ENCODE data around the gene VMP1.
A peak's percentile ranks its signal among the peaks of the same experiment; 100 is the strongest.
"Not testable (repeated sequence)": the region's sequence is repeated elsewhere in the genome, so short reads cannot be mapped to it uniquely, and the experiment has no call there.

Gene VMP1

DNA sequence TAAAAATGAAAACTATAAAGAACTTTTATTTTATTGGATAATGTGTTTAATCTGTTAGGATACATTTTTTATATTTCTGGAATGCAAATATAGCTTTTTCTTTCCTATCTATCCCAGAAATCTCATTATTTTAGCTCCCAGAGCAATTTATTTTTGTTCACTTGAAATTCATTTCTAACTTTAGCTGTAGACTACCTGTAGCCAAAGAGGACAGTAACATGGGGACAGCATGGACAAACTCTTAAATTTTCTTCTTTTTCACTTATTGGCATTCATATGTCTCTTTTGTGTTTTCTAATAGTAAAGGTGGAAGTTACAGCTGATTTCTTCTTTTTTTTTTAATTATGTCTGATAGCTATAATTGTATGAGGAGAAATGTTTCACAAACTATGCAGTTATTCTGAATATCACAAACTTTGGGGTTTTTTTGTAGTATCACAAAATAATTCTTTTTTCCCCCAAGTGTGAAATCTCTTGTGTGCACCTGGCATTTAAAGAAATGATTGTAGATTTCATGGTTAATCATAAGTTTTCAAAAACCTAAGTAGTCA is 55.4 kb downstream of the VMP1 start:
- CTCF ChIA-PET, result interaction anchor here (1.8 to 2.0 kb wide), 2 partner anchors 24 to 96 kb away, joined by 5 to 6 read pairs; no protein-coding TSS in a partner anchor
- peaks cover 63% of the 10 kb centered on the region for H3K36me3 Mint-ChIP-seq
- no peaks in the 10 kb centered on the region for H3K27me3 Mint-ChIP-seq
- H3K4me3 Mint-ChIP-seq, result no peak overlapping the region
- peak overlapping the region; percentile 16 for H3K27ac Mint-ChIP-seq
- DNase-seq, result no peak
- H3K4me1 Mint-ChIP-seq, result peaks cover 48% of the 10 kb centered on the region
- H3K9me3 Mint-ChIP-seq, result peaks cover 6% of the 10 kb centered on the region

DNA sequence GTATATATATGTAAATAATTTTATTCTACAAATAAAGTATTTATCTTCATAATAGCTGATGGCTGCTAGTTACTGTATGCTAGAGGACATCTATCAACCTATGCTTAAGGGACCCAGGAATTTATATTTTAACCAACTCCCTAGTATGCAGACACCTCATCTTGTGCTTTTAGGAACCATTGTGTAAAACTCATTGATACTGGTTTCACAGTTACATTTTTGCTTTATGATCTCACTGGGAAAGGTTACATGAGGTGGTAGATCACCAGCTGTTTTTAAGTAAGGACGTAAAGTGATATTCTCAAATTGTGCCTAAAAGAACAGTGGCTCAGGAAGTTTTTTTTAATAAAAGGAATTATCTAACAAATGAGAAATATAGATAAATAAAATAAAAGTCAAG is 56.4 kb downstream of the VMP1 start:
- CTCF ChIA-PET, result interaction anchor here (1.1 to 1.8 kb wide), 3 partner anchors 9 to 65 kb away, joined by 3 to 5 read pairs (median 4); no protein-coding TSS in a partner anchor

DNA sequence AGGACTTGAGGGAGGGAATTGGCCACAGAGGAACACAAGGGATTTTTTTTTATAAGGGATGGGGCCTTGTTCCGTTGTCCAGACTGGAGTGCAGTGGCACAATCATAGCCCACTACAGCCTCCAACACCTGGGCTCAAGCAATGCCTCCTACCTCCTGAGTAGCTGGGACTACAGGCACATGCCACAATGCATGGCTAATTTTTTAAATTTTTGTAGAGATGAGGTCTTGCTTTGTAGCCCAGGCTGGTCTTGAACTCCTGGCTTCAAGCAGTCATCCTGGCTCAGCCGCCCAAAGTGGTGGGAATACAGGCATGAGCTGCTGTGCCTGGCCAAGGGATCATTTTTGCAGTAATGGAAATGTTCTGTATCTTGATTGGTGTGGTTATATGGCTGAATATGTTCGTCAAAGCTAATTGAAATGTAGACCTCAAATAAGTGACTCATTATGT is 56.9 kb downstream of the VMP1 start:
- Mint-ChIP-seq H3K36me3 (peaks cover 57% of the 10 kb centered on the region), H3K4me1 (peaks cover 44% of the 10 kb centered on the region), H3K27me3 (no peaks in the 10 kb centered on the region), H3K27ac (peak overlapping the region; percentile 55), H3K4me3 (no peak overlapping the region), H3K9me3 (peaks cover 4% of the 10 kb centered on the region)
- no peak for DNase-seq
- CTCF ChIA-PET, result interaction anchor here (0.7 to 1.8 kb wide), 5 partner anchors 10 to 79 kb away, joined by 3 to 5 read pairs (median 4); no protein-coding TSS in a partner anchor

More for the DNA sequence above, 56.4 kb downstream of the VMP1 start:
- H3K4me1 Mint-ChIP-seq, result peaks cover 44% of the 10 kb centered on the region
- H3K9me3 Mint-ChIP-seq, result peaks cover 6% of the 10 kb centered on the region
- no peaks in the 10 kb centered on the region for H3K27me3 Mint-ChIP-seq
- no peak for DNase-seq
- H3K27ac Mint-ChIP-seq, result peak overlapping the region; percentile 55
- H3K4me3 Mint-ChIP-seq, result no peak overlapping the region
- peaks cover 59% of the 10 kb centered on the region for H3K36me3 Mint-ChIP-seq

DNA sequence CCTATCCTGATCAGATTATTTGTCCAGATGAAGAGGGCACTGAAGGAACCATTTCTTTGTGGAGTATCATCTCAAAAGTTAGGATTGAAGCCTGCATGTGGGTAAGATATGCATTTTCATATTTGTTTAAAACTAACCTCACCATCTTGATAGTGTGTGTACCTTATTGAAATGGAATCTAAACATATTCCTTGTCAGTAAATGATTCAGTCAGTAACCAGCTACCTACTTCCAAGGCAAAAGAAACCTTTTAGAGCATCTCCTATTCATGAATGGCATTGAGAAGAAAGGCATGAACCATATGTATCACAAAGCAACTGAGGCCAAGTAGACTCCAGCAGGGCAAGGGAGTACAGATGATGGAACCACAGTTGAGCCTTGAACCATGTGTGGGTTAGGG is 57.6 kb downstream of the VMP1 start:
- H3K4me1 Mint-ChIP-seq, result peaks cover 45% of the 10 kb centered on the region
- H3K27me3 Mint-ChIP-seq, result no peaks in the 10 kb centered on the region
- no peak overlapping the region for H3K4me3 Mint-ChIP-seq
- H3K9me3 Mint-ChIP-seq, result no peaks in the 10 kb centered on the region
- CTCF ChIA-PET, result interaction anchor here (0.7 to 1.5 kb wide), 4 partner anchors 21 to 78 kb away, joined by 3 to 4 read pairs (median 3); no protein-coding TSS in a partner anchor
- H3K36me3 Mint-ChIP-seq, result peaks cover 54% of the 10 kb centered on the region
- DNase-seq, result no peak
- H3K27ac Mint-ChIP-seq, result no peak overlapping the region

DNA sequence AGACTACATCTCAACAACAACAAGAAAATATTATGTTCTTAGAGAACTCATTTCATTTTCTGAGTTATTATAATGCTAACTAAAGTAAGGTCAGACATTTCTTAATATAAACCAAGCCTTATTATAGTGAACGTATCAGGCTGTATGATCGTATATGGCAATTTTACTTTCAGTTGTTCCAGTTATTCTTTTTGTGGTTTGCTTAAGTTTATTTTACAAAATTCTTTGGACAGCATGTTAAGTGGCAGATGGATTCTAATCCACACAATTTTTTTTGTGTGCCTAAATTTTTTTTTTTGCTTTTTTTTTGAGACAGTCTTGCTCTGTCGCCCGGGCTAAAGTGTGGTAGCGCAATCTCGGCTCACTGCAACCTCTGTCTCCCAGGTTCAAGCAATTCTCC is 59.0 kb downstream of the VMP1 start:
- Mint-ChIP-seq H3K4me3 (no peak overlapping the region), H3K27me3 (no peaks in the 10 kb centered on the region), H3K27ac (no peak overlapping the region), H3K4me1 (peaks cover 45% of the 10 kb centered on the region), H3K9me3 (no peaks in the 10 kb centered on the region), H3K36me3 (peaks cover 44% of the 10 kb centered on the region)
- no peak for DNase-seq
- CTCF ChIA-PET, result no interaction called here

DNA sequence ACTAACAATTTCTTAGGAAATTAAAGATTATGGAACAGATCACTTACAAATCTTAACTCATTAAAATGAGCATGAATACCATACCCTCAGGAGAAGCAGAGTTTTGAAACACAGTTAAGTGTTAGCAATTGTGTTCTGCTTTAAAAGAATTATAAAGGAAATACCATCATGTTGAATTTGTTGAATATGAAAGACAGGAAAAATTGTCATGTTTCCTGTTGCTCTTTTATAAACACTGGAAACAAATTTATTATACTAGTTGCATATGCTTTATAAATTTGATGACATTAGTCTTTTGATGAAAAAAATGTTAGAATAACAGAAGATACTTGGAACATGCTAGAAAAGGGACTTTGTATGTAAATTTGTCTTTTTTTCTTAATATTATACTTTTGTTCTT is 59.7 kb downstream of the VMP1 start:
- Mint-ChIP-seq H3K4me1 (peaks cover 39% of the 10 kb centered on the region), H3K27ac (no peak overlapping the region), H3K9me3 (no peaks in the 10 kb centered on the region), H3K36me3 (peaks cover 38% of the 10 kb centered on the region), H3K27me3 (no peaks in the 10 kb centered on the region), H3K4me3 (no peak overlapping the region)
- CTCF ChIA-PET, result no interaction called here
- DNase-seq, result no peak

DNA sequence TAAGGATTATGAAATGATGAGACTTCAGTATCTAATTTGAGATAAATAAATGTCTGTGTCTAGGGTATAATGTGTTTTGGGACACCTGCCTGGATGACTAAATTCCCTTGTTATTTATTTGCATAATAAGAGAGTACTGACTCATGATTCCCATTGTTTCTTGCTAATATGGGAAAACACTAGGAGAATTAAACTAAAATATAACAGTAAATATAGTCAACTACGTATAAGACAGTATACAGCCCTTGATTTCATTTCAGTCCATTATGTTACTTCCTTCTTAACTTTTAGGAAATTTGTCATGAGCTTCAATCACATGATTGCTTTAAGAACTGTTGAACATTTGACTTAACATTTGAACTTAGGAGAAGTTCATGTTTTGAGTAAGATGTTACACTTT is 62.4 kb downstream of the VMP1 start:
- Mint-ChIP-seq H3K9me3 (no peaks in the 10 kb centered on the region), H3K27ac (no peak overlapping the region), H3K36me3 (peaks cover 34% of the 10 kb centered on the region), H3K4me3 (no peak overlapping the region), H3K27me3 (no peaks in the 10 kb centered on the region), H3K4me1 (peaks cover 22% of the 10 kb centered on the region)
- DNase-seq, result no peak
- CTCF ChIA-PET, result interaction anchor here (1.6 kb wide), 1 partner anchor 18 kb away, joined by 3 read pairs; no protein-coding TSS in a partner anchor

DNA sequence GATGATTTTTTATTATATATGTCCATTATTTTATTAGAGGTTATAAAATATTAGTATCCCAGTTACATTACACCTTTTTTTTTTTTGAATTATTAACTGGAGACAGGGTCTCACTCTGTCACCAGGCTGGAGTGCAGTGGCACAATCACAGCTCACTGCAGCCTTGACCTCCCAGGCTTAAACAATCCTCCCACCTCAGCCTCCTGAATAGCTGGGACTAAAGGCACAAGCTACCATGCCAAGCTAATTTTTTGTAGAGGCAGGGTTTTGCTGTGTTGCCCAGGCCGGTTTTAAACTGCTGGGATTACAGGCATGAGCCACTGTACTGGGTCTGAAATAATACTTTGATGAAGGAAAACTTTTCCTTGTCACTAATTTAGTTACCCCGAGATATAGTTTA is 63.6 kb downstream of the VMP1 start:
- H3K36me3 Mint-ChIP-seq, result peaks cover 36% of the 10 kb centered on the region
- no peaks in the 10 kb centered on the region for H3K27me3 Mint-ChIP-seq
- no peak overlapping the region for H3K27ac Mint-ChIP-seq

DNA sequence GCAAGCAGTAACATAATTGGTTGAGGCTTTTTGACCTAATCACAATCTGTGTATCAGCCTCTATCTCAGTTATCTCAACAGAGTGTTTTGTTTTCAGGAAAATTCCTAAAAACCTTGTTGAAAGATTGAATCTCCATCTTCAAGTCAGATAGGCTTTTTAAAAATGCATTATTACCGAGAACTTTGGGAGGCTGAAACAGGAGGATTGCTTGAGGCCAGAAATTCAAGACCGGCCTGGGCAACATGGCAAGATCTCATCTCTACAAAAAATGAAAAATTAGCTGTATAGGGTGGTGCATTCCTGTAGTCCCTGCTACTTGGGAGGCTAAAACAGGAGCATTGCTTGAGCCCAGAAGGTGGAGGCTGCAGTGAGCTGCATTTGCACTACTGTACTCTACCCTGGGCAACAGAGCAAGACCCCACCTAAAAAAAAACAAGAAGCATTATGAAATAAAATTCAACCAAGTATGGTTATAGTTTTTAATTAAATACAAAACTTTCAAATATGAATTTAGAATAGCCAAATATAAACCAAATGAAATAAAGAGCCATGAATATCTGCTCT is 68.4 kb downstream of the VMP1 start:
- Mint-ChIP-seq H3K27me3 (no peaks in the 10 kb centered on the region), H3K27ac (no peak overlapping the region), H3K36me3 (peaks cover 52% of the 10 kb centered on the region), H3K4me1 (peaks cover 29% of the 10 kb centered on the region), H3K4me3 (no peak overlapping the region), H3K9me3 (peaks cover 4% of the 10 kb centered on the region)
- CTCF ChIA-PET, result no interaction called here
- no peak for DNase-seq

More for the DNA sequence above, 63.6 kb downstream of the VMP1 start:
- CTCF ChIA-PET, result interaction anchor here (1.6 kb wide), 1 partner anchor 19 kb away, joined by 3 read pairs; no protein-coding TSS in a partner anchor
- Mint-ChIP-seq H3K4me3 (no peak overlapping the region), H3K9me3 (no peaks in the 10 kb centered on the region), H3K4me1 (peaks cover 15% of the 10 kb centered on the region)
- no peak for DNase-seq

DNA sequence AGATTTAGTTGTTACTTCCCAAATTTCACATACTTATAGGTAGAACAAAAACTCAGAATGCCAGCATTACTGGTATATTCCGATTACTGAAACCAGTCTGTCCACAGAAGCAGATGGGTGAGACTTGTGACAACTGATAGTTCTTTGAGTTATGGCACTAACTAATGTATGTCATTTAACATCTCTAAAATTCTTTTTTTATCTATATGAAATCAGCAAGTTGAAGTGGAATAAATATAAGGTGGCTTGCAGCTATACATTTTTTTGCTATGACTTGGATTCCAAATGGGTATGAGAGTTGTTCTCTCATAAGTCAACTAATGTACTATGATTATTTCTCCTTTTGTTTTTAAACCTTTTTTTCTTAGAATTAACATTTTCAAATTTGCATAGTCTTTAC is 69.1 kb downstream of the VMP1 start:
- H3K9me3 Mint-ChIP-seq, result peaks cover 4% of the 10 kb centered on the region
- DNase-seq, result no peak
- H3K4me3 Mint-ChIP-seq, result no peak overlapping the region
- H3K27me3 Mint-ChIP-seq, result no peaks in the 10 kb centered on the region
- H3K27ac Mint-ChIP-seq, result no peak overlapping the region
- CTCF ChIA-PET, result no interaction called here
- peaks cover 30% of the 10 kb centered on the region for H3K4me1 Mint-ChIP-seq
- peaks cover 53% of the 10 kb centered on the region for H3K36me3 Mint-ChIP-seq

DNA sequence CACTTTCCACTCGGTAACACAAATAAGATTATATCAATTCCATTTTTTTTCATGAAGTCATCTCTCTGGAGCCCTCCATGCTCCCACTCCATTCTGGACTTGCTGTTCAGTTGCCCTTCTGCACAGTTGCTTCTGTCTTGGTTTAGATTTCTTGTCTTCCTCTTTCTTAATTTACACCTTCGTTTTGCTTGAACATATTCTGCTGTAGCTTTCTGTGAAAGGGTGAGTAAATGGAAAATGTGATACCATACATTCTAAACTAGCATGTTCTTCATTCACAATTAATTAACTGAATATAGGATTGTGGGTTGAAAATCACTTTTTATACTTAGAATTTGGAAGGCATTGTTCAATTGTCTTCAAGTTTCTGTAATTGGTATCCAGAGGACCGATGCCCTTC is 69.6 kb downstream of the VMP1 start:
- peaks cover 30% of the 10 kb centered on the region for H3K4me1 Mint-ChIP-seq
- no peaks in the 10 kb centered on the region for H3K27me3 Mint-ChIP-seq
- no peak overlapping the region for H3K4me3 Mint-ChIP-seq
- peaks cover 4% of the 10 kb centered on the region for H3K9me3 Mint-ChIP-seq
- peaks cover 53% of the 10 kb centered on the region for H3K36me3 Mint-ChIP-seq
- CTCF ChIA-PET, result interaction anchor here (0.6 kb wide), 1 partner anchor 17 kb away, joined by 3 read pairs; no protein-coding TSS in a partner anchor
- no peak for DNase-seq
- H3K27ac Mint-ChIP-seq, result no peak overlapping the region

DNA sequence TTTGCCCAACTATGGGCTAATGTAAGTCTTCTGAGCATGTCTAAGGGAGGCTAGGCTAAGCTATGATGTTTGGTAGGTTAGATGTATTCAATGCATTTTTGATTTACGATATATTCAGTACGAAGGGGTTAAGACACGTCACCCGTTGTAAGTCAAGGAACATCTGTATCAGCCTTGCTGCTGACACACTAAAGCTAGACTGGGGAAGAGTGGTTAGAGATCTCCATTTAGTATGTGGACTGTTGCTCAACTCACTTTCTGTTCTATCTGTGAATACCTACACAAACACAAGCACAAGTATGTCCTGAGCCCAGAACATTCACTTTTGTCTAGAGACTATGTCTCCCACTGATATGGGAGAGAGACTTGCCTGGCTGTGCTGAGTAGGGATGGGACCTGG is 71.5 kb downstream of the VMP1 start:
- CTCF ChIA-PET, result interaction anchor here (0.8 to 2.6 kb wide), 3 partner anchors 25 to 58 kb away, joined by 4 to 9 read pairs (median 4); no protein-coding TSS in a partner anchor
- H3K9me3 Mint-ChIP-seq, result peaks cover 4% of the 10 kb centered on the region
- H3K4me3 Mint-ChIP-seq, result no peak overlapping the region
- H3K36me3 Mint-ChIP-seq, result peaks cover 55% of the 10 kb centered on the region
- H3K27ac Mint-ChIP-seq, result no peak overlapping the region
- H3K4me1 Mint-ChIP-seq, result peaks cover 48% of the 10 kb centered on the region
- DNase-seq, result no peak
- no peaks in the 10 kb centered on the region for H3K27me3 Mint-ChIP-seq

DNA sequence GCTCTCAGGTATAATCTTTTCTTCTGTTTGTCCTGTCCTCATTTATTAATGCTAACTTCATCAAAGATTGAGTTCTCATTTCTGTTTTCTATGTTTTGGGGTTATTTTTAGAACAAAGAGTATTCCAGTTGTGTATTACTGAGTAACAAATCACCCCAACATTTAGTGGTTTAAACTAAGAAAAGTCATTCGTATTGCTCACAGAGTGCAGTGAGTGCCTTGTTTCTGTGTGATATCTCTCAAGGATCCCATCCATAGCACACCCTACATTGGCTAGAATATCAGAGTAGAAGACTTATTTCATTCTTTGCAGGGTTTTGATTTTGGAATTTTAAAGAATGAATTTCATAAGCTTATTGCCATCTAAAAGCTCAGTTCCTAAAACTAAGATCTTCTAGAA is 72.1 kb downstream of the VMP1 start:
- peaks cover 59% of the 10 kb centered on the region for H3K36me3 Mint-ChIP-seq
- no peaks in the 10 kb centered on the region for H3K27me3 Mint-ChIP-seq
- H3K9me3 Mint-ChIP-seq, result peaks cover 4% of the 10 kb centered on the region
- H3K4me3 Mint-ChIP-seq, result no peak overlapping the region
- CTCF ChIA-PET, result interaction anchor here (0.8 to 2.6 kb wide), 3 partner anchors 26 to 58 kb away, joined by 4 to 9 read pairs (median 4); no protein-coding TSS in a partner anchor
- H3K4me1 Mint-ChIP-seq, result peaks cover 53% of the 10 kb centered on the region
- DNase-seq, result no peak
- no peak overlapping the region for H3K27ac Mint-ChIP-seq

DNA sequence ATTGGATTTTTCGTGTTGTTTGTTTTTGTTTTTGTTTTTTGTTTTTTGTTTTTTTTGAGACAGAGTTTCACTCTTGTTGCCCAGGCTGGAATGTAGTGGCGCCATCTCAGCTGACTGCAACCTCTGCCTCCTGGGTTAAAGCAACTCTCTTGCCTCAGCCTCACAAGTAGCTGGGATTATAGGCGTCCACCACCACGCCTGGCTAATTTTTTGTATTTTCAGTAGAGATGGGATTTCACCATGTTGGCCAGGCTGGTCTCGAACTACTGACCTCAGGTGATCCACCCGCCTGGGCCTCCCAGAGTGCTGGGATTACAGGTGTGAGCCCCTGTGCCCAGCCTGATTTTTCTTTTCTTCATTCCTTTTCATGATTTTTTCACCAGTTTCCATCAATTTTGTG is 73.1 kb downstream of the VMP1 start:
- H3K4me3 Mint-ChIP-seq, H3K9me3 Mint-ChIP-seq, H3K27me3 Mint-ChIP-seq, H3K27ac Mint-ChIP-seq, DNase-seq: not testable (repeated sequence)
- CTCF ChIA-PET, result interaction anchor here (2.6 kb wide), 1 partner anchor 27 kb away, joined by 9 read pairs; no protein-coding TSS in a partner anchor
- Mint-ChIP-seq H3K36me3 (peaks cover 52% of the 10 kb centered on the region), H3K4me1 (peaks cover 59% of the 10 kb centered on the region)

Data from activated naive CD4-positive, alpha-beta T cell treated with anti-CD3 and anti-CD28 coated beads, Interleukin-2, amount 10 ng/mL, durations not matched to agents 7 days and 5 days (primary cell).